GM08714 (cell line): Measurements from ENCODE around the gene IKZF2.

Experiments
- H3K4me3 ChIP-seq: fragments of 200-500 bp; sonication (Bioruptor generic); 2 replicates; pipeline ENCODE4 v1.5.1; 2014; ENCODE audit warnings: mild to moderate bottlenecking, low read length, inconsistent platforms
- ZNF274 ChIP-seq: IDR thresholded peaks from 2 replicates; pipeline ENCODE4 v1.6.1; 2012; ENCODE audit warnings: mild to moderate bottlenecking, low read depth, low read length

The IKZF2 gene

GRCh38 chr2:213151437-213152064, at the start of gene IKZF2:
IKZF2 (minus strand) TSS chr2:213151612; CDS start chr2:213148629, 2,983 bp downstream.
- TF ChIP-seq ZNF274, result no peak
- H3K4me3 ChIP-seq, result peak within 1 kb of the TSS; percentile 99

- no peak overlapping the region for H3K4me3 ChIP-seq
- TF ChIP-seq ZNF274, result no peak
These were observed 48.5 kb upstream of the IKZF2 start for GRCh38 chr2:213199871-213200270.

GRCh38 chr2:213189001-213189899, 37.8 kb upstream of the IKZF2 start:
- H3K4me3 ChIP-seq, result no peak overlapping the region
- no peak for TF ChIP-seq ZNF274

GRCh38 chr2:213188533-213188867, 37.1 kb upstream of the IKZF2 start:
- TF ChIP-seq ZNF274, result no peak
- H3K4me3 ChIP-seq, result no peak overlapping the region

- TF ChIP-seq ZNF274, result no peak
- no peak overlapping the region for H3K4me3 ChIP-seq
These were observed 36.6 kb upstream of the IKZF2 start for GRCh38 chr2:213187833-213188532.

- no peak for TF ChIP-seq ZNF274
- no peak overlapping the region for H3K4me3 ChIP-seq
These were observed 36.0 kb upstream of the IKZF2 start for GRCh38 chr2:213187386-213187785.

GRCh38 chr2:213185147-213185822, 33.9 kb upstream of the IKZF2 start:
- H3K4me3 ChIP-seq, result no peak overlapping the region
- no peak for TF ChIP-seq ZNF274

GRCh38 chr2:213181712-213182111, 30.3 kb upstream of the IKZF2 start:
- TF ChIP-seq ZNF274, result no peak
- H3K4me3 ChIP-seq, result no peak overlapping the region

GRCh38 chr2:213177679-213178078, 26.3 kb upstream of the IKZF2 start:
- TF ChIP-seq ZNF274, result no peak
- no peak overlapping the region for H3K4me3 ChIP-seq

- no peak for TF ChIP-seq ZNF274
- H3K4me3 ChIP-seq, result no peak overlapping the region
These were observed 24.3 kb upstream of the IKZF2 start for GRCh38 chr2:213175673-213176247.

GRCh38 chr2:213172641-213173040, 21.2 kb upstream of the IKZF2 start:
- H3K4me3 ChIP-seq, result no peak overlapping the region
- no peak for TF ChIP-seq ZNF274

GRCh38 chr2:213171147-213171546, 19.7 kb upstream of the IKZF2 start:
- H3K4me3 ChIP-seq, result no peak overlapping the region
- TF ChIP-seq ZNF274, result no peak

GRCh38 chr2:213167271-213167930, 16.0 kb upstream of the IKZF2 start:
- no peak overlapping the region for H3K4me3 ChIP-seq
- TF ChIP-seq ZNF274, result no peak

- H3K4me3 ChIP-seq, result no peak overlapping the region
- TF ChIP-seq ZNF274, result no peak
These were observed 14.7 kb upstream of the IKZF2 start for GRCh38 chr2:213166109-213166508.
